GM23338 (cell line): ENCODE data around the gene ZNF689. TPM values are rescaled to one million over a fixed set of nuclear protein-coding genes. Genes with fewer than 3 reads are reported as not detected.

Experiments used
- ATAC-seq: fragments of 200-7000 bp; cut with Tn5 transposase; 3 replicates; pipeline ENCODE4 v1.9.1; 2020
- DNase-seq: peaks from one replicate; pipeline ENCODE4 v3.0.0-alpha.2; 2015; ENCODE audit warnings: low spot score
- H2AFZ ChIP-seq: fragments of 200-600 bp; sonication (generic); 2 replicates; pipeline ENCODE4 v1.8.0; 2016; ENCODE audit warnings: antibody characterized with exemption, mild to moderate bottlenecking, moderate library complexity
- H3F3A ChIP-seq: fragments of 200-600 bp; sonication (generic); replicated peaks from 2 replicates; pipeline ENCODE4 v1.8.0; 2017; ENCODE audit warnings: antibody characterized with exemption, mixed run types, low read depth
- H3K27ac ChIP-seq: fragments of 200-600 bp; sonication (generic); 2 replicates; pipeline ENCODE4 v1.6.1; 2016; ENCODE audit warnings: low read depth
- H3K27me3 ChIP-seq: fragments of 200-600 bp; sonication (generic); 2 replicates; pipeline ENCODE4 v1.8.0; 2016; ENCODE audit warnings: mild to moderate bottlenecking, mixed run types, moderate library complexity; ENCODE audit not compliant: insufficient read depth
- H3K36me3 ChIP-seq: fragments of 200-600 bp; sonication (generic); 2 replicates; pipeline ENCODE4 v1.8.0; 2016; ENCODE audit warnings: mild to moderate bottlenecking; ENCODE audit not compliant: insufficient read depth
- H3K4me1 ChIP-seq: fragments of 200-600 bp; sonication (generic); 2 replicates; pipeline ENCODE4 v1.8.0; 2016; ENCODE audit warnings: mild to moderate bottlenecking, moderate library complexity; ENCODE audit not compliant: insufficient read depth
- H3K4me2 ChIP-seq: fragments of 200-600 bp; sonication (generic); 2 replicates; pipeline ENCODE4 v1.7.1; 2017; ENCODE audit warnings: mixed run types
- H3K4me3 ChIP-seq: fragments of 200-600 bp; sonication (generic); 2 replicates; pipeline ENCODE4 v1.6.1; 2016; ENCODE audit warnings: mixed run types
- H3K79me2 ChIP-seq: fragments of 200-600 bp; sonication (generic); replicated peaks from 2 replicates; pipeline ENCODE4 v1.8.0; 2017; ENCODE audit warnings: mild to moderate bottlenecking; ENCODE audit not compliant: insufficient read depth
- H3K9me2 ChIP-seq: fragments of 200-600 bp; sonication (generic); 2 replicates; pipeline ENCODE4 v1.8.0; 2017; ENCODE audit not compliant: insufficient read depth
- H4K20me1 ChIP-seq: fragments of 200-600 bp; sonication (generic); replicated peaks from 2 replicates; pipeline ENCODE4 v1.8.0; 2017; ENCODE audit warnings: mild to moderate bottlenecking; ENCODE audit not compliant: insufficient read depth
- H3K27ac Mint-ChIP-seq: 2 replicates; pipeline ENCODE4 v1.8.0; 2020; ENCODE audit warnings: inconsistent platforms, mild to moderate bottlenecking, moderate library complexity, mixed read lengths
- H3K27me3 Mint-ChIP-seq: 3 replicates; pipeline ENCODE4 v1.8.0; 2022; ENCODE audit warnings: low read depth, mild to moderate bottlenecking, moderate library complexity, mixed read lengths, inconsistent platforms; ENCODE audit not compliant: insufficient read depth, poor library complexity
- H3K36me3 Mint-ChIP-seq: 3 replicates; pipeline ENCODE4 v1.8.0; 2021; ENCODE audit warnings: low read depth, mild to moderate bottlenecking, inconsistent platforms, moderate library complexity, mixed read lengths
- H3K4me1 Mint-ChIP-seq: 3 replicates; pipeline ENCODE4 v1.8.0; 2020; ENCODE audit warnings: mild to moderate bottlenecking, inconsistent platforms, mixed read lengths
- H3K4me3 Mint-ChIP-seq: 3 replicates; pipeline ENCODE4 v1.8.0; 2021; ENCODE audit warnings: moderate library complexity, mild to moderate bottlenecking, inconsistent platforms, mixed read lengths
- H3K9me3 Mint-ChIP-seq: 3 replicates; pipeline ENCODE4 v1.8.0; 2020; ENCODE audit warnings: moderate library complexity, mild to moderate bottlenecking, inconsistent platforms, mixed read lengths
- CREB1 ChIP-seq: fragments of 250-450 bp; sonication (Bioruptor Pico); IDR thresholded peaks from 2 replicates; pipeline ENCODE4 v1.5.0; 2020; ENCODE audit warnings: low read depth, mild to moderate bottlenecking, moderate library complexity
- ETS1 ChIP-seq: IDR thresholded peaks from 2 replicates; pipeline ENCODE4 v1.6.1; 2016; ENCODE audit warnings: antibody characterized with exemption
- EZH2 ChIP-seq: fragments of 200-600 bp; sonication (generic); IDR thresholded peaks from one replicate; pipeline ENCODE4 v1.8.0; 2017; ENCODE audit warnings: antibody characterized with exemption, mild to moderate bottlenecking, low read depth; ENCODE audit not compliant: unreplicated experiment
- EZH2phosphoT487 ChIP-seq: fragments of 200-600 bp; sonication (generic); IDR thresholded peaks from one replicate; pipeline ENCODE4 v1.8.1; 2018; ENCODE audit warnings: antibody characterized with exemption; ENCODE audit not compliant: unreplicated experiment
- JUNB ChIP-seq: IDR thresholded peaks from one replicate; pipeline ENCODE4 v1.6.1; 2016; ENCODE audit warnings: antibody characterized with exemption; ENCODE audit not compliant: unreplicated experiment
- NANOG ChIP-seq: IDR thresholded peaks from 2 replicates; pipeline ENCODE4 v1.6.1; 2016; ENCODE audit warnings: antibody characterized with exemption, borderline replicate concordance
- POLR2AphosphoS5 ChIP-seq: IDR thresholded peaks from 2 replicates; pipeline ENCODE4 v1.6.1; 2016; ENCODE audit warnings: antibody characterized with exemption, low read depth
- STAT1 ChIP-seq: IDR thresholded peaks from one replicate; pipeline ENCODE4 v1.6.1; 2016; ENCODE audit warnings: antibody characterized with exemption; ENCODE audit not compliant: unreplicated experiment
- ZNF114 ChIP-seq: fragments of 250-450 bp; sonication (Bioruptor Pico); IDR thresholded peaks from 2 replicates; pipeline ENCODE4 v1.5.0; 2020; ENCODE audit warnings: mild to moderate bottlenecking, moderate library complexity
- ZNF331 ChIP-seq: fragments of 250-450 bp; sonication (Bioruptor Pico); IDR thresholded peaks from 2 replicates; pipeline ENCODE4 v1.5.0; 2020; ENCODE audit warnings: low read depth, mild to moderate bottlenecking, moderate library complexity
- polyA plus RNA-seq: library from polyadenylated mRNA; unstranded; fragments of >200 nt; fragmentation: Nextera tagmentation; extraction: Ambion mirVana; gene quantifications from 2 replicates; pipeline ENCODE4 v1.2.1, GENCODE V29; 2016
- total RNA-seq: library from RNA; depleted of rRNA; stranded (reverse); fragments of >200 nt; shearing (Covaris generic); gene quantifications from 2 replicates; pipeline ENCODE4 v1.2.3, GENCODE V29; 2014
- TF ChIP-seq, protein P1 (sequence below): IDR thresholded peaks from one replicate; pipeline ENCODE4 v1.6.1; 2018; ENCODE audit warnings: antibody characterized with exemption; ENCODE audit not compliant: unreplicated experiment
- TF ChIP-seq, protein P2 (sequence below), 2 experiments: fragments of 200-600 bp in 1 of 2; sonication (generic) in 1 of 2; conservative IDR thresholded peaks; 2 replicates each; pipeline versions ENCODE4 v1.5.1 to v1.6.1; 2016 to 2017; ENCODE audit warnings: antibody characterized with exemption in 2 of 2, low read depth in 2 of 2, mild to moderate bottlenecking in 2 of 2, moderate library complexity in 1 of 2
- TF ChIP-seq, protein P3 (sequence below): fragments of 250-450 bp; sonication (Bioruptor Pico); IDR thresholded peaks from 2 replicates; pipeline ENCODE4 v1.5.0; 2020; ENCODE audit warnings: mild to moderate bottlenecking, moderate library complexity

ZNF689 gene
- total and polyA plus RNA-seq, 2 experiments from 2014 or later = 5.3 to 16.7 TPM

- no peak overlapping the region for H3K4me2 ChIP-seq
- no peak for ATAC-seq
- H3K79me2 ChIP-seq = no peaks in the 10 kb centered on the region
- Mint-ChIP-seq H3K4me1 (no peaks in the 10 kb centered on the region), H3K27me3 (no peaks in the 10 kb centered on the region), H3K9me3 (no peaks in the 10 kb centered on the region), H3K27ac (no peak overlapping the region), H3K4me3 (no peak overlapping the region), H3K36me3 (peaks cover 10% of the 10 kb centered on the region)
- H3K9me2 ChIP-seq = no peaks in the 10 kb centered on the region
- H3K4me1 ChIP-seq = no peaks in the 10 kb centered on the region
- no peaks in the 10 kb centered on the region for H3K27me3 ChIP-seq
- 0 out of 2 replicates have a peak, but pooled peaks cover 7% of the 10 kb centered on the region for H4K20me1 ChIP-seq
- H2AFZ ChIP-seq = no peak overlapping the region
- no peak for DNase-seq
- no peak overlapping the region for H3K27ac ChIP-seq
- TF ChIP-seq CREB1 (CRISPR knock-in tag) (no peak), EZH2 (no peak), NANOG (no peak), ETS1 (no peak), STAT1 (no peak), JUNB (no peak), EZH2phosphoT487 (no peak), POLR2AphosphoS5 (no peak), ZNF114 (CRISPR knock-in tag) (no peak), ZNF331 (CRISPR knock-in tag) (no peak)
- TF ChIP-seq, protein P1, sequence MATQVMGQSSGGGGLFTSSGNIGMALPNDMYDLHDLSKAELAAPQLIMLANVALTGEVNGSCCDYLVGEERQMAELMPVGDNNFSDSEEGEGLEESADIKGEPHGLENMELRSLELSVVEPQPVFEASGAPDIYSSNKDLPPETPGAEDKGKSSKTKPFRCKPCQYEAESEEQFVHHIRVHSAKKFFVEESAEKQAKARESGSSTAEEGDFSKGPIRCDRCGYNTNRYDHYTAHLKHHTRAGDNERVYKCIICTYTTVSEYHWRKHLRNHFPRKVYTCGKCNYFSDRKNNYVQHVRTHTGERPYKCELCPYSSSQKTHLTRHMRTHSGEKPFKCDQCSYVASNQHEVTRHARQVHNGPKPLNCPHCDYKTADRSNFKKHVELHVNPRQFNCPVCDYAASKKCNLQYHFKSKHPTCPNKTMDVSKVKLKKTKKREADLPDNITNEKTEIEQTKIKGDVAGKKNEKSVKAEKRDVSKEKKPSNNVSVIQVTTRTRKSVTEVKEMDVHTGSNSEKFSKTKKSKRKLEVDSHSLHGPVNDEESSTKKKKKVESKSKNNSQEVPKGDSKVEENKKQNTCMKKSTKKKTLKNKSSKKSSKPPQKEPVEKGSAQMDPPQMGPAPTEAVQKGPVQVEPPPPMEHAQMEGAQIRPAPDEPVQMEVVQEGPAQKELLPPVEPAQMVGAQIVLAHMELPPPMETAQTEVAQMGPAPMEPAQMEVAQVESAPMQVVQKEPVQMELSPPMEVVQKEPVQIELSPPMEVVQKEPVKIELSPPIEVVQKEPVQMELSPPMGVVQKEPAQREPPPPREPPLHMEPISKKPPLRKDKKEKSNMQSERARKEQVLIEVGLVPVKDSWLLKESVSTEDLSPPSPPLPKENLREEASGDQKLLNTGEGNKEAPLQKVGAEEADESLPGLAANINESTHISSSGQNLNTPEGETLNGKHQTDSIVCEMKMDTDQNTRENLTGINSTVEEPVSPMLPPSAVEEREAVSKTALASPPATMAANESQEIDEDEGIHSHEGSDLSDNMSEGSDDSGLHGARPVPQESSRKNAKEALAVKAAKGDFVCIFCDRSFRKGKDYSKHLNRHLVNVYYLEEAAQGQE = no peak
- TF ChIP-seq, protein P2, sequence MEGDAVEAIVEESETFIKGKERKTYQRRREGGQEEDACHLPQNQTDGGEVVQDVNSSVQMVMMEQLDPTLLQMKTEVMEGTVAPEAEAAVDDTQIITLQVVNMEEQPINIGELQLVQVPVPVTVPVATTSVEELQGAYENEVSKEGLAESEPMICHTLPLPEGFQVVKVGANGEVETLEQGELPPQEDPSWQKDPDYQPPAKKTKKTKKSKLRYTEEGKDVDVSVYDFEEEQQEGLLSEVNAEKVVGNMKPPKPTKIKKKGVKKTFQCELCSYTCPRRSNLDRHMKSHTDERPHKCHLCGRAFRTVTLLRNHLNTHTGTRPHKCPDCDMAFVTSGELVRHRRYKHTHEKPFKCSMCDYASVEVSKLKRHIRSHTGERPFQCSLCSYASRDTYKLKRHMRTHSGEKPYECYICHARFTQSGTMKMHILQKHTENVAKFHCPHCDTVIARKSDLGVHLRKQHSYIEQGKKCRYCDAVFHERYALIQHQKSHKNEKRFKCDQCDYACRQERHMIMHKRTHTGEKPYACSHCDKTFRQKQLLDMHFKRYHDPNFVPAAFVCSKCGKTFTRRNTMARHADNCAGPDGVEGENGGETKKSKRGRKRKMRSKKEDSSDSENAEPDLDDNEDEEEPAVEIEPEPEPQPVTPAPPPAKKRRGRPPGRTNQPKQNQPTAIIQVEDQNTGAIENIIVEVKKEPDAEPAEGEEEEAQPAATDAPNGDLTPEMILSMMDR (conservative IDR thresholded peaks at IDR 0.05; ENCODE audit: low read depth in 2 of 2) = no peak
- TF ChIP-seq, protein P3, sequence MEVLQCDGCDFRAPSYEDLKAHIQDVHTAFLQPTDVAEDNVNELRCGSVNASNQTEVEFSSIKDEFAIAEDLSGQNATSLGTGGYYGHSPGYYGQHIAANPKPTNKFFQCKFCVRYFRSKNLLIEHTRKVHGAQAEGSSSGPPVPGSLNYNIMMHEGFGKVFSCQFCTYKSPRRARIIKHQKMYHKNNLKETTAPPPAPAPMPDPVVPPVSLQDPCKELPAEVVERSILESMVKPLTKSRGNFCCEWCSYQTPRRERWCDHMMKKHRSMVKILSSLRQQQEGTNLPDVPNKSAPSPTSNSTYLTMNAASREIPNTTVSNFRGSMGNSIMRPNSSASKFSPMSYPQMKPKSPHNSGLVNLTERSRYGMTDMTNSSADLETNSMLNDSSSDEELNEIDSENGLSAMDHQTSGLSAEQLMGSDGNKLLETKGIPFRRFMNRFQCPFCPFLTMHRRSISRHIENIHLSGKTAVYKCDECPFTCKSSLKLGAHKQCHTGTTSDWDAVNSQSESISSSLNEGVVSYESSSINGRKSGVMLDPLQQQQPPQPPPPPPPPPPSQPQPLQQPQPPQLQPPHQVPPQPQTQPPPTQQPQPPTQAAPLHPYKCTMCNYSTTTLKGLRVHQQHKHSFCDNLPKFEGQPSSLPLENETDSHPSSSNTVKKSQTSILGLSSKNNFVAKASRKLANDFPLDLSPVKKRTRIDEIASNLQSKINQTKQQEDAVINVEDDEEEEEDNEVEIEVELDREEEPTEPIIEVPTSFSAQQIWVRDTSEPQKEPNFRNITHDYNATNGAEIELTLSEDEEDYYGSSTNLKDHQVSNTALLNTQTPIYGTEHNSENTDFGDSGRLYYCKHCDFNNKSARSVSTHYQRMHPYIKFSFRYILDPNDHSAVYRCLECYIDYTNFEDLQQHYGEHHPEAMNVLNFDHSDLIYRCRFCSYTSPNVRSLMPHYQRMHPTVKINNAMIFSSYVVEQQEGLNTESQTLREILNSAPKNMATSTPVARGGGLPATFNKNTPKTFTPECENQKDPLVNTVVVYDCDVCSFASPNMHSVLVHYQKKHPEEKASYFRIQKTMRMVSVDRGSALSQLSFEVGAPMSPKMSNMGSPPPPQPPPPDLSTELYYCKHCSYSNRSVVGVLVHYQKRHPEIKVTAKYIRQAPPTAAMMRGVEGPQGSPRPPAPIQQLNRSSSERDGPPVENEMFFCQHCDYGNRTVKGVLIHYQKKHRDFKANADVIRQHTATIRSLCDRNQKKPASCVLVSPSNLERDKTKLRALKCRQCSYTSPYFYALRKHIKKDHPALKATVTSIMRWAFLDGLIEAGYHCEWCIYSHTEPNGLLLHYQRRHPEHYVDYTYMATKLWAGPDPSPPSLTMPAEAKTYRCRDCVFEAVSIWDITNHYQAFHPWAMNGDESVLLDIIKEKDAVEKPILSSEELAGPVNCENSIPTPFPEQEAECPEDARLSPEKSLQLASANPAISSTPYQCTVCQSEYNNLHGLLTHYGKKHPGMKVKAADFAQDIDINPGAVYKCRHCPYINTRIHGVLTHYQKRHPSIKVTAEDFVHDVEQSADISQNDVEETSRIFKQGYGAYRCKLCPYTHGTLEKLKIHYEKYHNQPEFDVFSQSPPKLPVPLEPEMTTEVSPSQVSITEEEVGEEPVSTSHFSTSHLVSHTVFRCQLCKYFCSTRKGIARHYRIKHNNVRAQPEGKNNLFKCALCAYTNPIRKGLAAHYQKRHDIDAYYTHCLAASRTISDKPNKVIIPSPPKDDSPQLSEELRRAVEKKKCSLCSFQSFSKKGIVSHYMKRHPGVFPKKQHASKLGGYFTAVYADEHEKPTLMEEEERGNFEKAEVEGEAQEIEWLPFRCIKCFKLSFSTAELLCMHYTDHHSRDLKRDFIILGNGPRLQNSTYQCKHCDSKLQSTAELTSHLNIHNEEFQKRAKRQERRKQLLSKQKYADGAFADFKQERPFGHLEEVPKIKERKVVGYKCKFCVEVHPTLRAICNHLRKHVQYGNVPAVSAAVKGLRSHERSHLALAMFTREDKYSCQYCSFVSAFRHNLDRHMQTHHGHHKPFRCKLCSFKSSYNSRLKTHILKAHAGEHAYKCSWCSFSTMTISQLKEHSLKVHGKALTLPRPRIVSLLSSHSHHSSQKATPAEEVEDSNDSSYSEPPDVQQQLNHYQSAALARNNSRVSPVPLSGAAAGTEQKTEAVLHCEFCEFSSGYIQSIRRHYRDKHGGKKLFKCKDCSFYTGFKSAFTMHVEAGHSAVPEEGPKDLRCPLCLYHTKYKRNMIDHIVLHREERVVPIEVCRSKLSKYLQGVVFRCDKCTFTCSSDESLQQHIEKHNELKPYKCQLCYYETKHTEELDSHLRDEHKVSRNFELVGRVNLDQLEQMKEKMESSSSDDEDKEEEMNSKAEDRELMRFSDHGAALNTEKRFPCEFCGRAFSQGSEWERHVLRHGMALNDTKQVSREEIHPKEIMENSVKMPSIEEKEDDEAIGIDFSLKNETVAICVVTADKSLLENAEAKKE (CRISPR knock-in tag) = no peak
- H3F3A ChIP-seq = 0 out of 2 replicates have a peak, but pooled peaks cover 3% of the 10 kb centered on the region
- H3K4me3 ChIP-seq = no peak overlapping the region
- no peaks in the 10 kb centered on the region for H3K36me3 ChIP-seq
Measured at GRCh38 chr16:30592871-30593270, 17.3 kb downstream of the ZNF689 start.
